ENCODE results near the gene HMCN2. TPM values are rescaled to one million over a fixed set of nuclear protein-coding genes. Genes with fewer than 3 reads are reported as not detected.

Gene HMCN2
- total RNA-seq, 2 experiments from 2014 or later = not detected

GRCh38 chr9:130426883-130427282, 161.3 kb downstream of the HMCN2 start:
- H3K27ac ChIP-seq (ENCODE audit: low read depth, low read length, poor library complexity, severe bottlenecking) = no peak overlapping the region
- no peaks in the 10 kb centered on the region for H3K9me2 ChIP-seq (ENCODE audit: insufficient read depth, low read length)
- H3K79me2 ChIP-seq (ENCODE audit: insufficient read depth, low read depth, low read length) = no peaks in the 10 kb centered on the region
- H3K4me3 ChIP-seq (ENCODE audit: low read depth, low read length, poor library complexity, severe bottlenecking) = no peak overlapping the region
- H3K9me3 ChIP-seq (ENCODE audit: low read length) = no peaks in the 10 kb centered on the region
- DNase-seq (ENCODE audit: low spot score) = no peak
- no peaks in the 10 kb centered on the region for H3K4me1 ChIP-seq (ENCODE audit: insufficient read depth, low read length, poor library complexity, severe bottlenecking)
- intact Hi-C loops (cut with micrococcal nuclease; ENCODE audit: unreplicated experiment) = no loop called here
- POLR2A ChIA-PET = no interaction called here
- no peak overlapping the region for H3K4me2 ChIP-seq (ENCODE audit: low read length)
- H3K36me3 ChIP-seq (ENCODE audit: insufficient read depth, low read length) = no peaks in the 10 kb centered on the region
- CTCF ChIA-PET (ENCODE audit: unreplicated experiment) = no interaction called here
- no peaks in the 10 kb centered on the region for H4K20me1 ChIP-seq (ENCODE audit: insufficient read depth, low read length)
- no peak overlapping the region for H2AFZ ChIP-seq (ENCODE audit: low read length)
- BruUV-seq (replicated peaks) = no TSS peak
- no peak for TF ChIP-seq EZH2phosphoT487 (IDR thresholded peaks at IDR 0.05; ENCODE audit: borderline replicate concordance, low read depth, low read length)
- no peak for TF ChIP-seq CTCF (conservative IDR thresholded peaks at IDR 0.05; ENCODE audit: low read length)

- no TSS peak for BruUV-seq (replicated peaks)
- Histone ChIP-seq H3K9me2 (ENCODE audit: insufficient read depth, low read length) (no peaks in the 10 kb centered on the region), H2AFZ (ENCODE audit: low read length) (no peak overlapping the region), H3K36me3 (ENCODE audit: insufficient read depth, low read length) (no peaks in the 10 kb centered on the region), H3K79me2 (ENCODE audit: insufficient read depth, low read depth, low read length) (no peaks in the 10 kb centered on the region), H3K4me1 (ENCODE audit: insufficient read depth, low read length, poor library complexity, severe bottlenecking) (no peaks in the 10 kb centered on the region), H3K27ac (ENCODE audit: low read depth, low read length, poor library complexity, severe bottlenecking) (no peak overlapping the region), H3K9me3 (ENCODE audit: low read length) (no peaks in the 10 kb centered on the region), H3K4me3 (ENCODE audit: low read depth, low read length, poor library complexity, severe bottlenecking) (no peak overlapping the region), H4K20me1 (ENCODE audit: insufficient read depth, low read length) (no peaks in the 10 kb centered on the region), H3K4me2 (ENCODE audit: low read length) (no peak overlapping the region)
- TF ChIP-seq CTCF (conservative IDR thresholded peaks at IDR 0.05; ENCODE audit: low read length) (no peak), EZH2phosphoT487 (IDR thresholded peaks at IDR 0.05; ENCODE audit: borderline replicate concordance, low read depth, low read length) (no peak)
- intact Hi-C loops (cut with micrococcal nuclease; ENCODE audit: unreplicated experiment) = no loop called here
- CTCF ChIA-PET (ENCODE audit: unreplicated experiment) = no interaction called here
- POLR2A ChIA-PET = no interaction called here
- DNase-seq (ENCODE audit: low spot score) = no peak
Measured at GRCh38 chr9:130427326-130427725, 161.8 kb downstream of the HMCN2 start.

GRCh38 chr9:130428086-130428665, 162.6 kb downstream of the HMCN2 start:
- Histone ChIP-seq H3K4me1 (ENCODE audit: insufficient read depth, low read length, poor library complexity, severe bottlenecking) (no peaks in the 10 kb centered on the region), H3K79me2 (ENCODE audit: insufficient read depth, low read depth, low read length) (no peaks in the 10 kb centered on the region), H3K27ac (ENCODE audit: low read depth, low read length, poor library complexity, severe bottlenecking) (no peak overlapping the region), H3K36me3 (ENCODE audit: insufficient read depth, low read length) (no peaks in the 10 kb centered on the region), H3K9me2 (ENCODE audit: insufficient read depth, low read length) (no peaks in the 10 kb centered on the region), H2AFZ (ENCODE audit: low read length) (no peak overlapping the region), H3K9me3 (ENCODE audit: low read length) (no peaks in the 10 kb centered on the region), H3K4me3 (ENCODE audit: low read depth, low read length, poor library complexity, severe bottlenecking) (no peak overlapping the region), H3K4me2 (ENCODE audit: low read length) (no peak overlapping the region), H4K20me1 (ENCODE audit: insufficient read depth, low read length) (no peaks in the 10 kb centered on the region)
- ChIA-PET CTCF (ENCODE audit: unreplicated experiment) (no interaction called here), POLR2A (no interaction called here)
- no peak for DNase-seq (ENCODE audit: low spot score)
- no TSS peak for BruUV-seq (replicated peaks)
- TF ChIP-seq CTCF (conservative IDR thresholded peaks at IDR 0.05; ENCODE audit: low read length) = no peak
- intact Hi-C loops (cut with micrococcal nuclease; ENCODE audit: unreplicated experiment) = no loop called here

Data from OCI-LY7 (cell line).